ENCODE data around the gene MMP25. TPM values are rescaled to one million over a fixed set of nuclear protein-coding genes. Genes with fewer than 3 reads are reported as not detected.

Gene MMP25
- 0.49 to 1.0 TPM (median 0.79 TPM) in 5 replicates for total RNA-seq (2022; extraction: Qiagen RNA extraction; ENCODE audit: low read depth)

GRCh38 chr16:3045758-3046640 is at the start of gene MMP25:
Gene MMP25 (plus strand): TSS chr16:3046561. CDS start chr16:3046918, 357 bp downstream.

GRCh38 chr16:3012828-3013420 is 33.4 kb upstream of the MMP25 start, which contains the start of gene CLDN9:
Gene CLDN9 (plus strand): TSS chr16:3012923. CDS start chr16:3013363, 440 bp downstream.

GRCh38 chr16:3017794-3018506 is 28.4 kb upstream of the MMP25 start, which contains the start of gene CLDN6:
Gene CLDN6 (minus strand): TSS chr16:3018183. CDS start chr16:3016021, 2,162 bp downstream.

GRCh38 chr16:3020247-3020603 is 26.1 kb upstream of the MMP25 start, which contains the start of gene TNFRSF12A:
Gene TNFRSF12A (plus strand): TSS chr16:3020368. CDS start chr16:3020398, 30 bp downstream.

GRCh38 chr16:3023669-3024478 is 22.5 kb upstream of the MMP25 start, which contains the start of the genes HCFC1R1 and THOC6:
Gene HCFC1R1 (minus strand): TSS chr16:3023942. CDS start chr16:3023941, 1 bp downstream.
Gene THOC6 (plus strand): TSS chr16:3024035. CDS start chr16:3024327, 292 bp downstream.

GRCh38 chr16:3036726-3037315 is 9.5 kb upstream of the MMP25 start, which contains the start of gene BICDL2:
Gene BICDL2 (minus strand): TSS chr16:3036944. CDS start chr16:3035496, 1,448 bp downstream.

GRCh38 chr16:3065069-3065741 is 18.8 kb downstream of the MMP25 start, which contains the start of gene IL32:
Gene IL32 (plus strand): TSS chr16:3065640. CDS start chr16:3065812, 172 bp downstream.

GRCh38 chr16:3098459-3099394 is 52.4 kb downstream of the MMP25 start, which contains the start of gene ZSCAN10:
Gene ZSCAN10 (minus strand): TSS chr16:3099294. CDS start chr16:3092937, 6,357 bp downstream.

Other genes starting within 250 kb of the MMP25 start
- not detected in 5 replicates for gene PRSS41, start 248.1 kb upstream of the MMP25 start, total RNA-seq (2022; extraction: Qiagen RNA extraction; ENCODE audit: low read depth)
- gene PRSS21, start 229.3 kb upstream of the MMP25 start, total RNA-seq (2022; extraction: Qiagen RNA extraction; ENCODE audit: low read depth): 0.21 to 0.30 TPM in 2 of 5 replicates, not detected in the others
- 0.73 to 1.3 TPM (median 0.93 TPM) in 5 replicates for gene ZG16B, start 216.3 kb upstream of the MMP25 start, total RNA-seq (2022; extraction: Qiagen RNA extraction; ENCODE audit: low read depth)
- gene PRSS22, start 188.4 kb upstream of the MMP25 start, total RNA-seq (2022; extraction: Qiagen RNA extraction; ENCODE audit: low read depth): 1.6 to 3.1 TPM (median 2.2 TPM) in 5 replicates
- gene FLYWCH2, start 163.3 kb upstream of the MMP25 start, total RNA-seq (2022; extraction: Qiagen RNA extraction; ENCODE audit: low read depth): 45.9 to 60.3 TPM (median 51.6 TPM) in 5 replicates
- gene FLYWCH1, start 134.6 kb upstream of the MMP25 start, total RNA-seq (2022; extraction: Qiagen RNA extraction; ENCODE audit: low read depth): 19.5 to 28.3 TPM (median 27.5 TPM) in 5 replicates
- gene KREMEN2, start 82.3 kb upstream of the MMP25 start, total RNA-seq (2022; extraction: Qiagen RNA extraction; ENCODE audit: low read depth): 1.3 to 2.4 TPM (median 2.3 TPM) in 5 replicates
- gene PAQR4, start 77.2 kb upstream of the MMP25 start, total RNA-seq (2022; extraction: Qiagen RNA extraction; ENCODE audit: low read depth): 28.8 to 45.8 TPM (median 37.2 TPM) in 5 replicates
- gene PKMYT1, start 66.1 kb upstream of the MMP25 start, total RNA-seq (2022; extraction: Qiagen RNA extraction; ENCODE audit: low read depth): 57.5 to 96.6 TPM (median 92.5 TPM) in 5 replicates
- gene CLDN9, start 33.6 kb upstream of the MMP25 start, total RNA-seq (2022; extraction: Qiagen RNA extraction; ENCODE audit: low read depth): 0.30 to 0.55 TPM (median 0.50 TPM) in 5 replicates
- gene CLDN6, start 28.4 kb upstream of the MMP25 start, total RNA-seq (2022; extraction: Qiagen RNA extraction; ENCODE audit: low read depth): 0.19 to 0.74 TPM (median 0.34 TPM) in 5 replicates
- 477 to 677 TPM (median 627 TPM) in 5 replicates for gene TNFRSF12A, start 26.2 kb upstream of the MMP25 start, total RNA-seq (2022; extraction: Qiagen RNA extraction; ENCODE audit: low read depth)
- gene HCFC1R1, start 22.6 kb upstream of the MMP25 start, total RNA-seq (2022; extraction: Qiagen RNA extraction; ENCODE audit: low read depth): 216 to 280 TPM (median 222 TPM) in 5 replicates
- 21.6 to 33.9 TPM (median 32.7 TPM) in 5 replicates for gene THOC6, start 22.5 kb upstream of the MMP25 start, total RNA-seq (2022; extraction: Qiagen RNA extraction; ENCODE audit: low read depth)
- gene BICDL2, start 9.6 kb upstream of the MMP25 start, total RNA-seq (2022; extraction: Qiagen RNA extraction; ENCODE audit: low read depth): not detected in 5 replicates
- 23.0 to 38.0 TPM (median 28.2 TPM) in 5 replicates for gene IL32, start 19.1 kb downstream of the MMP25 start, total RNA-seq (2022; extraction: Qiagen RNA extraction; ENCODE audit: low read depth)
- not detected in 5 replicates for gene ZSCAN10, start 52.7 kb downstream of the MMP25 start, total RNA-seq (2022; extraction: Qiagen RNA extraction; ENCODE audit: low read depth)
- 9.2 to 14.3 TPM (median 13.2 TPM) in 5 replicates for gene ZNF205, start 66.0 kb downstream of the MMP25 start, total RNA-seq (2022; extraction: Qiagen RNA extraction; ENCODE audit: low read depth)
- gene ZNF213, start 88.5 kb downstream of the MMP25 start, total RNA-seq (2022; extraction: Qiagen RNA extraction; ENCODE audit: low read depth): 7.7 to 13.2 TPM (median 10.8 TPM) in 5 replicates
- 0.23 to 0.48 TPM (median 0.29 TPM) in 5 replicates for gene OR1F1, start 141.6 kb downstream of the MMP25 start, total RNA-seq (2022; extraction: Qiagen RNA extraction; ENCODE audit: low read depth)
- 7.5 to 9.6 TPM (median 8.9 TPM) in 5 replicates for gene ZNF200, start 188.6 kb downstream of the MMP25 start, total RNA-seq (2022; extraction: Qiagen RNA extraction; ENCODE audit: low read depth)
- gene MEFV, start 210.1 kb downstream of the MMP25 start, total RNA-seq (2022; extraction: Qiagen RNA extraction; ENCODE audit: low read depth): not detected in 5 replicates
- 35.1 to 41.4 TPM (median 40.8 TPM) in 5 replicates for gene ZNF263, start 236.9 kb downstream of the MMP25 start, total RNA-seq (2022; extraction: Qiagen RNA extraction; ENCODE audit: low read depth)

All from A549 treated with RU486 at 1 μM for 4 hours (cell line).